Fibroblast of the aortic adventitia (primary cell): ENCODE measurements around the gene EZR. TPM values are rescaled to one million over a fixed set of nuclear protein-coding genes. Genes with fewer than 3 reads are reported as not detected.

Experiments used
- DNase-seq: peaks from one replicate; pipeline ENCODE4 v3.0.0-alpha.2; 2010; ENCODE audit warnings: low read depth
- H3K4me3 ChIP-seq: 2 replicates; pipeline ENCODE4 v1.5.1; 2011; ENCODE audit warnings: low read depth, mild to moderate bottlenecking, control low read depth, low read length, moderate library complexity
- CTCF ChIP-seq: IDR thresholded peaks from 2 replicates; pipeline ENCODE4 v1.5.1; 2011; ENCODE audit warnings: mild to moderate bottlenecking, low read length, control low read depth, inconsistent platforms; ENCODE audit not compliant: insufficient read depth
- total RNA-seq: library from RNA; depleted of rRNA; stranded (reverse); fragments of >200 nt; gene quantifications from 2 replicates; pipeline ENCODE4 v1.2.3, GENCODE V29; 2012; ENCODE audit warnings: low replicate concordance

Gene EZR
- total RNA-seq, 1 donor: 41.3 TPM

GRCh38 chr6:158759966-158760617 lies 59.1 kb downstream of the EZR start:
- no peak for TF ChIP-seq CTCF
- H3K4me3 ChIP-seq: no peak overlapping the region
- DNase-seq: no peak

GRCh38 chr6:158758941-158759479 lies 60.2 kb downstream of the EZR start:
- DNase-seq: no peak
- H3K4me3 ChIP-seq: no peak overlapping the region
- TF ChIP-seq CTCF: no peak

- no peak for TF ChIP-seq CTCF
- DNase-seq: no peak
- H3K4me3 ChIP-seq: no peak overlapping the region
These were observed 60.7 kb downstream of the EZR start for GRCh38 chr6:158758451-158758860.

- H3K4me3 ChIP-seq: no peak overlapping the region
- no peak for TF ChIP-seq CTCF
- DNase-seq: no peak
These were observed 61.4 kb downstream of the EZR start for GRCh38 chr6:158757753-158758090.

- no peak overlapping the region for H3K4me3 ChIP-seq
- no peak for TF ChIP-seq CTCF
- no peak for DNase-seq
These were observed 62.0 kb downstream of the EZR start for GRCh38 chr6:158756977-158757752.

- no peak for DNase-seq
These were observed 63.0 kb downstream of the EZR start for GRCh38 chr6:158756126-158756525.

More at GRCh38 chr6:158756126-158756525, 63.0 kb downstream of the EZR start:
- H3K4me3 ChIP-seq: no peak overlapping the region
- no peak for TF ChIP-seq CTCF
